Measurements from ENCODE around the gene ULK1.

Gene ULK1

DNA sequence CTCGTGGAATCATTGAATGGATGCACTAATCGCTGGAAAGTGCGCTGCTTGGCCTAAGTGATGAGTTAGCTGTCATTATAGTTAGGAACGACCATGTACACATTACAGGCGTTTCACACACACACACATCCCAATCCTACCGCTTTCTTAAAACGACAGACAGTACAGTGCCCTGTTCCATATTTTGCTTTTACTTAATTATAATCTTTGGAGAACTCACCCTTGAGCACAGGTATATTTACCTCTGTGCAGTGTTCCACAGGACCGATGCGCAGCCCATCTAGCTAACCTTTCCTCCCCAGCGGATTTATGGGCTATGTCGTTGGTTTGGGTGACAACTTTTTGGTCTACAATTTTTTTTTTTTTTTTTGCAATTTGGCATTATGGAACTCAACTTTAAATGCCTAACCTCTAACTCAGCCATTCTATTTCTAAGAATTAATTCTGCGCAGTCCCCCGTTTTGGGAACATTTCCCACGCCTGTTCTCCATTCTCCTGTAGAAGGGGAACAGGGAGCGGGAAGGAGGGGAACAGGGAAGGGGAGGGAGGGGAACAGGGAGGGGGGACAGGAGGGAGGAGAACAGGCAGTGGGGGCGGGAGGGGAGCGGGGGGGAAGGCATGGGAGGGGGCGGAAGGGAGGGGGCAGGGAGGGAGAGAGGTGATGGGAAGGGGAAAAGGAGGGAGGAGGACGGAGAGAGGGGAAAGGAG, 663 bp upstream of the ULK1 start:
- no peak for DNase-seq

DNA sequence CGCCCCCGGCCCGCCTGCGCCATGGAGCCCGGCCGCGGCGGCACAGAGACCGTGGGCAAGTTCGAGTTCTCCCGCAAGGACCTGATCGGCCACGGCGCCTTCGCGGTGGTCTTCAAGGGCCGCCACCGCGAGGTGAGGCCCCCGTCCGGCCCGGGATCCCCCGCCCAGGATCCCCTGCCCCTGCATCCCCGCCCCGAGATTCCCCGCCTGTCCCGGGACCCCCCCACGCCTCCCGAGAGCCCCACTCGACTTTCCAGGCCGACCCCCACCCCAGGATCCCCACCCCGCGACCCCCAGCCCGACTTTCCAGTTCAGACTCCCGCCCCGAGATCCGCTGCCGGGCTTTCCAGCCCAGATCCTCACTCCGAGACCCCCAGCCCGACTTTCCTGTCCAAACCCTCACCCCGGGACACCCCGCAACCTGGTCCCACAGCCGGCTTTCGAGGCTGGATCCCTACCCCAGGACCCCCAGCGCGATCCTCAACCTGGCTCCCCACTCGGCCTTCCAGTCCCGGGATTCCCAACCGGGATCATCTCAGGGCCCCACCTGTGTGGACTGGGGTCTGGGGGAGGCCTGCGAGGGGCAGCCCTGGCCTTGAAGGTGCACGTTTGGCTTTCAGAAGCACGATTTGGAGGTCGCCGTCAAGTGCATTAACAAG, 688 bp downstream of the ULK1 start:
- DNase-seq, result no peak

GRCh38 chr12:131895640-131896079, 1.2 kb downstream of the ULK1 start:
- peak; percentile 17 for DNase-seq

- DNase-seq, result peak; percentile 68
These were observed 1.8 kb downstream of the ULK1 start for GRCh38 chr12:131896080-131896810.

GRCh38 chr12:131896811-131897270, 2.4 kb downstream of the ULK1 start:
- DNase-seq, result no peak

GRCh38 chr12:131897276-131897675, 2.9 kb downstream of the ULK1 start:
- no peak for DNase-seq

DNA sequence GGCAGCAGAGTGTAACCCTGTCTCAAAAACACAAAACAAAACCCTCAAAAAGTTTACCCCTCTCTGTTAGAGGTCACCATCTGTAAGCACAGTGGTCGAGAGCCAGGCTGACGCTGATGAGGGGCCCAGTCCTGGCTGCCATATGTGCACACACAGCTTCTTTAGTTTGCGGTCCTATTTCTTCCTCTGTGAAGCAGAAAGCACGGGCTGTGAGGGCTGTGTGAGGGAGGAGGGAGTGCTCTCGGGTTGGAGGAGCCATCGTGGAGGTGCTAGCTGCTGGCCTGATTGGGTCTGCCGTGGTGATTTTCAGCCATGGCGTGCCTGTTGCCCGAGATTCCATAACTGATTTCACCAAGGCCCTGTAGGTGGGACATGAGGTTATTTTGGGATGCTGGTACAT, 3.5 kb downstream of the ULK1 start:
- no peak for DNase-seq

DNA sequence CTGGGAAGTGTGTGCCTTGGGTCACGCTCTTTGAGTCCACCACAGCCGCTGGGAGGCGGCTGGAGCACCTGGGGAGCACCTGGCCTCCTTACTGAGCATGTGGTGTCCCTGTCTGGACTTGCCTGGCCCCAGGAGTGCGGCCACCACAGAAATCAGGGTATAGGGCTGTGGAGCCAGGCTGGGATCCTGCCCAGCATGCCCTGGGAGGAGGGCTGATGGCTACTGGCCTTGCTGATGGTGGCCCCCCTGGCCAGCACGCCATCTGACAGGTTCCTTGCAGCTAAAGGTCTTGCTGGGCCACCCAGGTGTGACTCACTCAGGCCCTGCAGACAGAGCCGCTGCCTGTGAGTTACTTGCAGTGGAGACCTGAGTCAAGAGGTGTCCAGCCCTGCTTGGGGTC, 6.0 kb downstream of the ULK1 start:
- DNase-seq, result no peak

DNA sequence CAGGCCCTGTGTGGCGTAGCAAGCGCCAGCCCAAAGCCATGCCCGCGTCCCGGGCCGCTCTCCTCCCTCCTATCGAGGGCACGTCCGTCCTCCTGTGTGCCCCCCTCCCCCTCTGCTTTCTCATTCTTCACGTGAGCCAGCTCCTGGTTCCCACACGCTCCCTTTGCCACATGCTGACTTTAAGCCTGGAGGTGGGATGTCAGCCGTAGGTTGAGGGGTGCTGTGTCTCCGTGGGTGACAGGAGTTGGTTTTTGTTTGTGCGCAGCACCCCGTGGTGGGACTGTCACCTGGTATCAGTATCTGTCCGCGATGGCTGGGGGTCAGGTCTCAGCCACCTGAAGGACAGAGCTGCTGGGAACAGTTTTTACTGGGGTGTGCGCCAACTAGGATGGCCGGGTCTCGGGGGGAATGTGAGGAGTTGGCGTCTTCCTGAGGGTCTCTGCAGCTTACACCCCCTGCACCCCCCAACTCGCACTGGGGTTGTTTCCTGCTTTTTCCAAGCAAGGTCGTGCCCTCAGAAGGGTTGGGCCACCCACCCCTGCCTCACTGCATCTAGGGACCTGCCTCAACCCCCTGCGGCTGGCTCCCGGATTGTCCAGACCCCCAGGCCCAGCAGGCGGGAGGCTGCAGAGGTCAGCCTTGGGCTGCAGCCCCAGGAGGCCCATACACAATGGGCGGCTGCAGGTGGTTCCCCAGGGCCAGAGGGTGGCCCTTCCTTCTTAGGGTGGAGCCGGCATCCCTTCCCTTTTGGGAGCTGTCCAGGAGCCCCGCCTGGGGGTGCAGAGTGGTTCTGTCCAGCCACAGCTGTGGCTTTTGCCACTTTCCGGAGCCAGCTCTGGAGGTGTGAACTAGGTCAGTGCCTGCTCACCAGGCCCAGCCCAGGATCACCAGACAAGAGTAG, 7.3 kb downstream of the ULK1 start:
- no peak for DNase-seq

- no peak for DNase-seq
These were observed 8.2 kb downstream of the ULK1 start for GRCh38 chr12:131902332-131903241.

- no peak for DNase-seq
These were observed 9.1 kb downstream of the ULK1 start for GRCh38 chr12:131903270-131904255.

GRCh38 chr12:131904346-131904745, 9.9 kb downstream of the ULK1 start:
- DNase-seq, result no peak

GRCh38 chr12:131905081-131905629, 10.7 kb downstream of the ULK1 start:
- DNase-seq, result no peak

GRCh38 chr12:131905630-131906091, 11.2 kb downstream of the ULK1 start:
- no peak for DNase-seq

DNA sequence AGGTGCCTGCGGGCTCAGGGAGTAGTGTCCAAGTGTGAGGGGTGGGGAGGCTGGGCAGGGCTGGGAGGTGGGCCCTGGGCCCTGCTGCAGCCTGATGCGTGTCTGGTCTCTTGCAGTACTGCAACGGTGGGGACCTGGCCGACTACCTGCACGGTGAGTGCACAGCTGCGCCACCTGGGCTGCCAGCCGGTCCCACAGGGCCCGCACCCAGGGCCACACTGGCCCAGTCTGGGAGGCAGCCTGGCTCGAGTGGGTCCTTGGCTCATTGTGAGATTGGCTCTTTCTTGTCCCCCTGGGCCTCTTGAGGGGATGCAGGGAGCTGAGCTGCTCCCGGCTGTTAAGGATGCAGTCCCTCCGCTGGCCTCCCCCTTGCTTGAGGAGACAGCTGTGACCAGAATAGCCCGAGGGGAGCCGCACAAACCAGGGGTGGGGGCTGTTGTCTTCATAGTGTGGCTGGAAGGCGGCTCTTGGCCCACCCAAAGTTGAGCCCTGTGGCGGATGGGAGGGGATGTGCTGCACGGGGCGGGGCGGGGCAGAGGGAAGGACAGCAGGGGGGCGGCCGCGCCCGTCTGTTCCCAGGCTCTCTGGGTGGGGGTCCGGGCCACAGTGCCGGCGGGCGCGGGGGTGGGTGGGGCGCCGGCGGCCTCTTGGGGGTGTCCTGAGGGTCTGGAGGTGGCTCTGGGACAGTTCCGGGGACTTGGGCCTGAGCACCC, 13.1 kb downstream of the ULK1 start:
- DNase-seq, result no peak

- no peak for DNase-seq
These were observed 14.0 kb downstream of the ULK1 start for GRCh38 chr12:131908092-131909080.

DNA sequence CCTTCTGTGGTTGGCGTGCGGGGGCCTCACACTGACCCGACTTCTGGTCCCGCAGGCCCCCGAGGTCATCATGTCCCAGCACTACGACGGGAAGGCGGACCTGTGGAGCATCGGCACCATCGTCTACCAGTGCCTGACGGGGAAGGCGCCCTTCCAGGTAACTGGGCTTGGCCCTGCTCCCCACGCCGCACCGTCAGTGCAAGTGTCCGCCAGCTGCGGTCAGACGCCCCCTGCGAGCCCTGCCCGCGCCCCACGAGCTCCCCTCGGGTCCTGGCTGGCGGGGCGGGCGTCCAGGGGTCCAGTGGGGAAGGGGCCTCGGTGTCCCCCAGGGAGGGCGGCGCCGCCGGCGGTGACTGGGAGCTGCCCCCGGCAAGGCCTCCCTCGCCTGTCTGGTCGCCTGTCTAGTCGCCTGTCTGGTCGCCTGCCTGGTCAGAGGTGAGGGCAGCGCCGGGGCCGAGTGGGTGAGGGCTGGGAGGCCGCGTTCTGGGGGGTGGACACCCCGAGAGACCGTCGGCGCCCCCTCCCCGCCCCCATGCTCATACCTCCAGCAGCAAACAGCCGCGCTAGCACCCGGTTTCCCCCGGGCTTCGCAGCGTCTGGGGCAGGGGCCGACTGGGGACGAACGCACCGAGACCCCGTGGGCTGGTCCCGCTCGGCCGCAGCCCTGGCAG, 14.8 kb downstream of the ULK1 start:
- DNase-seq, result no peak
